Measurements from ENCODE around the gene TPRX2. TPM values are rescaled to one million over a fixed set of nuclear protein-coding genes. Genes with fewer than 3 reads are reported as not detected.
"Not testable (repeated sequence)": the region's sequence is repeated elsewhere in the genome, so short reads cannot be mapped to it uniquely, and the experiment has no call there.

The TPRX2 gene
- total RNA-seq, result not detected

GRCh38 chr19:47858646-47859285 lies at the start of gene TPRX2:
TSS of gene TPRX2 (plus strand) at chr19:47859235. CDS start at chr19:47859247, 12 bp downstream.
- 86% methylated on average over 9 of the region's 9 CpGs for WGBS

GRCh38 chr19:47813304-47813994 lies 45.6 kb upstream of the TPRX2 start:
- TF ChIP-seq POLR2A (IDR thresholded peaks at IDR 0.05) (no peak), CTCF (IDR thresholded peaks at IDR 0.05) (peak; percentile 2 to 65)
- H3K4me3 ChIP-seq, result no peak overlapping the region
- peaks cover 9% of the 10 kb centered on the region for H3K27me3 ChIP-seq
- no peaks in the 10 kb centered on the region for H3K9me3 ChIP-seq
- DNase-seq (ENCODE audit: low spot score in 2 of 2), result peak in 1 of 2 donors; percentile 76
- WGBS, result 40% methylated on average over 17 of the region's 17 CpGs
- H3K36me3 ChIP-seq, result no peaks in the 10 kb centered on the region
- no peak overlapping the region for H3K27ac ChIP-seq
- no peaks in the 10 kb centered on the region for H3K4me1 ChIP-seq

More at GRCh38 chr19:47858646-47859285, at the start of gene TPRX2:
- H3K27me3 ChIP-seq, result peaks cover 34% of the 10 kb centered on the region
- not testable (repeated sequence) for H3K4me3 ChIP-seq; H3K27ac ChIP-seq; H3K9me3 ChIP-seq; H3K36me3 ChIP-seq; H3K4me1 ChIP-seq; DNase-seq (ENCODE audit: low spot score in 2 of 2)

- 57% methylated on average over 7 of the region's 7 CpGs for WGBS
- H3K4me1 ChIP-seq, result no peaks in the 10 kb centered on the region
- no peak overlapping the region for H3K4me3 ChIP-seq
- no peaks in the 10 kb centered on the region for H3K36me3 ChIP-seq
- no peak for DNase-seq (ENCODE audit: low spot score in 2 of 2)
- no peaks in the 10 kb centered on the region for H3K9me3 ChIP-seq
- H3K27me3 ChIP-seq, result peaks cover 13% of the 10 kb centered on the region
- TF ChIP-seq POLR2AphosphoS5 (IDR thresholded peaks at IDR 0.05) (no peak), CTCF (IDR thresholded peaks at IDR 0.05) (no peak), EP300 (IDR thresholded peaks at IDR 0.05) (no peak), POLR2A (IDR thresholded peaks at IDR 0.05) (no peak)
- no peak overlapping the region for H3K27ac ChIP-seq
Measured at GRCh38 chr19:47813995-47814328, 45.1 kb upstream of the TPRX2 start.

GRCh38 chr19:47816270-47816669 lies 42.8 kb upstream of the TPRX2 start:
- not testable (repeated sequence) for H3K4me1 ChIP-seq; H3K9me3 ChIP-seq; H3K4me3 ChIP-seq; H3K36me3 ChIP-seq; H3K27ac ChIP-seq; DNase-seq (ENCODE audit: low spot score in 2 of 2)
- peaks cover 36% of the 10 kb centered on the region for H3K27me3 ChIP-seq
- WGBS, result 94% methylated on average over 8 of the region's 8 CpGs

GRCh38 chr19:47818221-47818620 lies 40.8 kb upstream of the TPRX2 start:
- H3K36me3 ChIP-seq; DNase-seq (ENCODE audit: low spot score in 2 of 2); H3K9me3 ChIP-seq; H3K4me1 ChIP-seq; H3K4me3 ChIP-seq; H3K27ac ChIP-seq: not testable (repeated sequence)
- 89% methylated on average over 1 of the region's 1 CpG for WGBS
- H3K27me3 ChIP-seq, result peaks cover 51% of the 10 kb centered on the region

GRCh38 chr19:47819858-47820257 lies 39.2 kb upstream of the TPRX2 start:
- TF ChIP-seq CTCF (IDR thresholded peaks at IDR 0.05), result no peak
- TF ChIP-seq POLR2A (IDR thresholded peaks at IDR 0.05), result no peak
- TF ChIP-seq EP300 (IDR thresholded peaks at IDR 0.05), result no peak
- no peaks in the 10 kb centered on the region for H3K36me3 ChIP-seq
- no peaks in the 10 kb centered on the region for H3K9me3 ChIP-seq
- no peak overlapping the region for H3K4me3 ChIP-seq
- DNase-seq (ENCODE audit: low spot score in 2 of 2), result no peak
- WGBS, result 30% methylated on average over 10 of the region's 10 CpGs
- peaks cover 54% of the 10 kb centered on the region for H3K27me3 ChIP-seq
- H3K4me1 ChIP-seq, result no peaks in the 10 kb centered on the region
- H3K27ac ChIP-seq, result no peak overlapping the region

- no peak for DNase-seq (ENCODE audit: low spot score in 2 of 2)
- Histone ChIP-seq H3K4me3 (no peak overlapping the region), H3K27ac (no peak overlapping the region), H3K9me3 (no peaks in the 10 kb centered on the region), H3K4me1 (no peaks in the 10 kb centered on the region), H3K36me3 (no peaks in the 10 kb centered on the region), H3K27me3 (peaks cover 54% of the 10 kb centered on the region)
- TF ChIP-seq POLR2AphosphoS5 (IDR thresholded peaks at IDR 0.05) (no peak), EP300 (IDR thresholded peaks at IDR 0.05) (no peak), CTCF (IDR thresholded peaks at IDR 0.05) (no peak), POLR2A (IDR thresholded peaks at IDR 0.05) (no peak)
- WGBS, result 78% methylated on average over 2 of the region's 2 CpGs
Measured at GRCh38 chr19:47820410-47820809, 38.6 kb upstream of the TPRX2 start.
